Measurements from ENCODE around the gene ASNS. TPM values are rescaled to one million over a fixed set of nuclear protein-coding genes. Genes with fewer than 3 reads are reported as not detected.
A peak's percentile ranks its signal among the peaks of the same experiment; 100 is the strongest.
"Not testable (repeated sequence)": the region's sequence is repeated elsewhere in the genome, so short reads cannot be mapped to it uniquely, and the experiment has no call there.

Gene ASNS
- total and polyA plus RNA-seq, 10 of the 15 experiments (the other 5 are each of a cell fraction or from before 2014, with no cell fraction given) = 33.1 to 105 (median 67.4) TPM

DNA sequence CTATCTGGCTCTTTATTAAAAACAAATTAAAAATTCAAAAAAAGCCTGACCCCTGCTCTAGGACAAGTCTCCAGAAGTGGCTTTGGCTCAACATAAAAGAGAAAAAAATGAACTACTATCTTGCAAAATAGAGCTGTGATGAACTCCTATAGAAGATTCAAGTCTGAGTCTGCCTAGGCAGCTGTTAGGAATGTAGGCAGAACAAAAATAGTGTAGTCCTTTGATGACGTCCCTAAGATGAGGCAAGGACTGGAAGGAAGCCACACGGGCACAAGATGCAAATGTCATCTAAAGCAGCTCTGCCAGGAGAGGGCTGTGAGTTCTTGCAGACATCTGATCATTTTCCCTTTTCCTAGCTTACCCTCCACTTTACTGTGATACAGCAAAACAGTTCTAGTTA lies 20.5 kb downstream of the ASNS start (continued):
- no peak for TF ChIP-seq ZNF384 (IDR thresholded peaks at IDR 0.05; ENCODE audit: borderline replicate concordance, low read depth, low read length)

DNA sequence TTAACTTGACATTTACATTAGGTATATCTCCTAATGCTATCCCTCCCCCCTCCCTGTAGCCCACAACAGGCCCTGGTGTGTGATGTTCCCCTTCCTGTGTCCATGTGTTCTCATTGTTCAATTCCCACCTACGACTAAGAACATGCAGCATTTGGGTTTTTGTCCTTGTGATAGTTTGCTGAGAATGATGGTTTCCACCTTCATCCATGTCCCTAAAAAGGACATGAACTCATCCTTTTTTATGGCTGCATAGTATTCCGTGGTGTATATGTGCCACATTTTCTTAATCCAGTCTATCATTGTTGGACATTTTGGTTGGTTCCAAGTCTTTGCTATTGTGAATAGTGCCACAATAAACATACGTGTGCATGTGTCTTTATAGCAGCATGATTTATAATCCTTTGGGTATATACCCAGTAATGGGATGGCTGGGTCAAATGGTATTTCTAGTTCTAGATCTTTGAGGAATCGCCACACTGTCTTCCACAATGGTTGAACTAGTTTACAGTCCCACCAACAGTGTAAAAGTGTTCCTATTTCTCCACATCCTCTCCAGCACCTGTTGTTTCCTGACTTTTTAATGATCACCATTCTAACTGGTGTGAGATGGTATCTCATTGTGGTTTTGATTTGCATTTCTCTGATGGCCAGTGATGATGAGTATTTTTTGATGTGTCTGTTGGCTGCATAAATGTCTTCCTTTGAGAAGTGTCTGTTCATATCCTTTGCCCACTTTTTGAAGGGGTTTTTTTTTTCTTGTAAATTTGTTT lies 21.8 kb downstream of the ASNS start:
- H3K9me3 ChIP-seq (replicated peaks; ENCODE audit: control insufficient read depth, insufficient read depth, low read length); SMC1A ChIA-PET (ENCODE audit: uncharacterized antibody, unreplicated experiment); ATAC-seq; DNase-seq (ENCODE audit: low read depth, low spot score); H4K20me1 ChIP-seq (ENCODE audit: control insufficient read depth, insufficient read depth); FAIRE-seq; H3K27ac ChIP-seq (ENCODE audit: control insufficient read depth, insufficient read depth); H3K79me2 ChIP-seq (ENCODE audit: control insufficient read depth, insufficient read depth, low read length); H3K9ac ChIP-seq (ENCODE audit: control insufficient read depth, insufficient read depth, low read length); H3K27me3 ChIP-seq (replicated peaks in 1 of 2; ENCODE audit: control insufficient read depth in 2 of 2, insufficient read depth in 2 of 2, low read length in 1 of 2); intact Hi-C loops (cut with micrococcal nuclease; ENCODE audit: unreplicated experiment); H3K4me2 ChIP-seq (ENCODE audit: control insufficient read depth, insufficient read depth); H2AFZ ChIP-seq (ENCODE audit: control insufficient read depth, low read depth, low read length); POLR2A ChIA-PET; in situ Hi-C loops (cut with MboI); H3K4me3 ChIP-seq; RAD21 ChIA-PET (ENCODE audit: unreplicated experiment); BruUV-seq (replicated peaks); H3K4me1 ChIP-seq (ENCODE audit: control insufficient read depth, insufficient read depth, low read length); H3K36me3 ChIP-seq (ENCODE audit: control insufficient read depth in 2 of 2, insufficient read depth in 2 of 2, low read length in 1 of 2): not testable (repeated sequence)
- CTCF ChIA-PET = interaction anchor here (1.2 kb wide), 1 partner anchor 14 kb away, joined by 4 read pairs; no protein-coding TSS in a partner anchor
- WGBS (ENCODE audit: insufficient coverage, insufficient replicate concordance, low lambda C conversion rate, missing lambda C conversion rate) = 93% methylated on average over 2 of the region's 4 CpGs

DNA sequence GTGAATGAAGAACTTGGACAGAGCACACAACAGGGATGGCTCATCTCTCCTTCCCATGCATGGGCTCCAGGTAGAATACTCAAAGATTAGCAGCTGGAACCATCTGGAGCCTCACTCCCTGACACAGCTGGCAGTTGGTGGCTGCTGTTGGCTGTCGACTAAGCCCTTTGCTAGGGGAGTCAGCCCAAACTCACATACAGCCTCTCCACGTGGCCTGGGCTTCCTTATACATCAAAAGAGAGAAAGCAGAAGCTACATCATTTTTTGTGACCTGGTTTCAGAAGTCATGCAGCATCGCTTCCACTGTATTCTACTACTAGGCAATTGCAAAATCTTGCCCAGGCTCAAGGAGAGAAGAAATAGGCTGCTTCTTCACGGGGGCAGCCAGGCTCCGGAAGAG lies 24.4 kb downstream of the ASNS start:
- intact Hi-C loops (cut with micrococcal nuclease; ENCODE audit: unreplicated experiment) = no loop called here
- BruUV-seq (replicated peaks) = no TSS peak
- FAIRE-seq = no peak

More for the DNA sequence above, 24.4 kb downstream of the ASNS start:
- Histone ChIP-seq H3K36me3 (ENCODE audit: control insufficient read depth in 2 of 2, insufficient read depth in 2 of 2, low read length in 1 of 2) (peaks cover 0 to 2% of the 10 kb centered on the region in 2 experiments; a peak in 1 of 4 replicates), H3K27me3 (replicated peaks in 1 of 2; ENCODE audit: control insufficient read depth in 2 of 2, insufficient read depth in 2 of 2, low read length in 1 of 2) (no peaks in the 10 kb centered on the region), H3K4me3 (no peak overlapping the region), H3K27ac (ENCODE audit: control insufficient read depth, insufficient read depth) (no peak overlapping the region), H3K79me2 (ENCODE audit: control insufficient read depth, insufficient read depth, low read length) (no peaks in the 10 kb centered on the region), H3K9me3 (replicated peaks; ENCODE audit: control insufficient read depth, insufficient read depth, low read length) (no peaks in the 10 kb centered on the region), H2AFZ (ENCODE audit: control insufficient read depth, low read depth, low read length) (no peak overlapping the region), H3K9ac (ENCODE audit: control insufficient read depth, insufficient read depth, low read length) (no peak overlapping the region), H4K20me1 (ENCODE audit: control insufficient read depth, insufficient read depth) (no peaks in the 10 kb centered on the region), H3K4me2 (ENCODE audit: control insufficient read depth, insufficient read depth) (no peak overlapping the region), H3K4me1 (ENCODE audit: control insufficient read depth, insufficient read depth, low read length) (no peaks in the 10 kb centered on the region)
- ATAC-seq (peak; percentile 56), DNase-seq (ENCODE audit: low read depth, low spot score) (no peak)
- TF ChIP-seq BRCA1 (IDR thresholded peaks at IDR 0.05; ENCODE audit: low read depth, low read length) (no peak), HDAC6 (IDR thresholded peaks at IDR 0.05; ENCODE audit: unreplicated experiment) (no peak), ZZZ3 (IDR thresholded peaks at IDR 0.05; ENCODE audit: control insufficient read depth, insufficient read length, low read depth) (no peak)
- TF ChIP-seq, protein P1, sequence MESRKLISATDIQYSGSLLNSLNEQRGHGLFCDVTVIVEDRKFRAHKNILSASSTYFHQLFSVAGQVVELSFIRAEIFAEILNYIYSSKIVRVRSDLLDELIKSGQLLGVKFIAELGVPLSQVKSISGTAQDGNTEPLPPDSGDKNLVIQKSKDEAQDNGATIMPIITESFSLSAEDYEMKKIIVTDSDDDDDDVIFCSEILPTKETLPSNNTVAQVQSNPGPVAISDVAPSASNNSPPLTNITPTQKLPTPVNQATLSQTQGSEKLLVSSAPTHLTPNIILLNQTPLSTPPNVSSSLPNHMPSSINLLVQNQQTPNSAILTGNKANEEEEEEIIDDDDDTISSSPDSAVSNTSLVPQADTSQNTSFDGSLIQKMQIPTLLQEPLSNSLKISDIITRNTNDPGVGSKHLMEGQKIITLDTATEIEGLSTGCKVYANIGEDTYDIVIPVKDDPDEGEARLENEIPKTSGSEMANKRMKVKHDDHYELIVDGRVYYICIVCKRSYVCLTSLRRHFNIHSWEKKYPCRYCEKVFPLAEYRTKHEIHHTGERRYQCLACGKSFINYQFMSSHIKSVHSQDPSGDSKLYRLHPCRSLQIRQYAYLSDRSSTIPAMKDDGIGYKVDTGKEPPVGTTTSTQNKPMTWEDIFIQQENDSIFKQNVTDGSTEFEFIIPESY (IDR thresholded peaks at IDR 0.05) = no peak
- TF ChIP-seq, protein P2, sequence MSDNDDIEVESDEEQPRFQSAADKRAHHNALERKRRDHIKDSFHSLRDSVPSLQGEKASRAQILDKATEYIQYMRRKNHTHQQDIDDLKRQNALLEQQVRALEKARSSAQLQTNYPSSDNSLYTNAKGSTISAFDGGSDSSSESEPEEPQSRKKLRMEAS (IDR thresholded peaks at IDR 0.05; ENCODE audit: low read depth, low read length) = no peak
- ChIA-PET SMC1A (ENCODE audit: uncharacterized antibody, unreplicated experiment) (interaction anchor here (1.1 to 1.4 kb wide), 3 partner anchors 10 to 742 kb away, joined by 3 to 5 read pairs (median 4); no protein-coding TSS in a partner anchor), CTCF (interaction anchor here (0.7 to 2.3 kb wide), 5 partner anchors 11 to 781 kb away, joined by 3 to 7 read pairs (median 4); no protein-coding TSS in a partner anchor), POLR2A (no interaction called here), RAD21 (ENCODE audit: unreplicated experiment) (interaction anchor here (0.6 kb wide), 1 partner anchor 123 kb away, joined by 3 read pairs; no protein-coding TSS in a partner anchor)
- 28% methylated on average over 5 of the region's 5 CpGs for WGBS (ENCODE audit: insufficient coverage, insufficient replicate concordance, low lambda C conversion rate, missing lambda C conversion rate)
- in situ Hi-C loops (cut with MboI) = no loop called here

Measured in GM12878 (cell line).